ENCODE results near the gene NRXN3.
"Not testable (repeated sequence)": the region's sequence is repeated elsewhere in the genome, so short reads cannot be mapped to it uniquely, and the experiment has no call there.

Gene NRXN3

DNA sequence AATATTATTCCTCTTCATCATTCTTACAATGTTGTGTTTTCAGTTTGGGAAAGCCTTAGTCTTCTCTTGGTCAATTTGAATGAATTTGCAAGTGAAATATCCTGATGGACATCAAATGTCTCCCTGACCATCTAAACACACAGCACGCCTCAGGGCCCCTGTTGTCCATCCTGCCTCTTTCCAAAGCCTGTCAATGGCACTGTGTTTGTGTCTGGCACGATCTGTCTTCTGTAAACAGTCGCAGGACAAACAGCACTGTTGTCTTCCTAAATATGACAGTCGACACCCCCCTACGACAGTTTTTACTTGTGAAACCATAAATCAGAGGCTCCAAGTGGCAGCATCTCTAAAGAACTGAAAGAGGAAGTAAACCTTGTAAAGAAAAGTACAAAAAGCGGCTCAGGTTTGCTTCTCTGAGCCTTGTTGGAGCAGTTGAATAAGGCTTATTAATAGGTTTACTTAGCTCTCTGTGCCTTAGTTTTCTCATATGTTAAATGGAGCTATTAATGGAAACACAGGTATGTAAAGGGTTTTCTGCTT, 285.8 kb downstream of the NRXN3 start:
- no peak overlapping the region for H3K4me3 Mint-ChIP-seq
- H3K27me3 Mint-ChIP-seq = no peaks in the 10 kb centered on the region
- no peaks in the 10 kb centered on the region for H3K4me1 Mint-ChIP-seq (ENCODE audit: low read depth)
- no peak overlapping the region for H3K27ac Mint-ChIP-seq
- no peaks in the 10 kb centered on the region for H3K36me3 Mint-ChIP-seq (ENCODE audit: low read depth)
- no peaks in the 10 kb centered on the region for H3K9me3 Mint-ChIP-seq

DNA sequence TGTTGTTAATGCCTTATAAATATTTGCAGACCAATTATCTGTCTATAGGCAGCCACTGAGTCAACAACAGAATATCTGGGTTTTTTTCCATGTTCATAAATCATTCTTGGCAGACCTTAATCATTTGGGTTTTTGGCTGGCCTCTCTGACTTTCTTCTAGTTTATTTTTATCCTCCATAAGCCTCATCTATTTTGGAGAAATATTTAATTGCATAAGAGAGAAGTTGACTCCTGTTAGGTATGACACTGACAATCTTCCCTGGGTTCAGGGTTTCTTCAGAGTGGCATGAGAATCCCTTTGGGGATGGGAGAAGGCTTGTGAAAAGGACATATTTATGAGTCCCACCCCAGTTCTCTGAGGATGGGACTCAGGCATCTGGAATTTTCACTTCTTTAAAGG, 299.8 kb downstream of the NRXN3 start:
- H3K4me3 Mint-ChIP-seq = no peak overlapping the region
- no peaks in the 10 kb centered on the region for H3K4me1 Mint-ChIP-seq (ENCODE audit: low read depth)
- H3K27me3 Mint-ChIP-seq = no peaks in the 10 kb centered on the region
- H3K9me3 Mint-ChIP-seq = peaks cover 7% of the 10 kb centered on the region
- no peaks in the 10 kb centered on the region for H3K36me3 Mint-ChIP-seq (ENCODE audit: low read depth)
- H3K27ac Mint-ChIP-seq = no peak overlapping the region

DNA sequence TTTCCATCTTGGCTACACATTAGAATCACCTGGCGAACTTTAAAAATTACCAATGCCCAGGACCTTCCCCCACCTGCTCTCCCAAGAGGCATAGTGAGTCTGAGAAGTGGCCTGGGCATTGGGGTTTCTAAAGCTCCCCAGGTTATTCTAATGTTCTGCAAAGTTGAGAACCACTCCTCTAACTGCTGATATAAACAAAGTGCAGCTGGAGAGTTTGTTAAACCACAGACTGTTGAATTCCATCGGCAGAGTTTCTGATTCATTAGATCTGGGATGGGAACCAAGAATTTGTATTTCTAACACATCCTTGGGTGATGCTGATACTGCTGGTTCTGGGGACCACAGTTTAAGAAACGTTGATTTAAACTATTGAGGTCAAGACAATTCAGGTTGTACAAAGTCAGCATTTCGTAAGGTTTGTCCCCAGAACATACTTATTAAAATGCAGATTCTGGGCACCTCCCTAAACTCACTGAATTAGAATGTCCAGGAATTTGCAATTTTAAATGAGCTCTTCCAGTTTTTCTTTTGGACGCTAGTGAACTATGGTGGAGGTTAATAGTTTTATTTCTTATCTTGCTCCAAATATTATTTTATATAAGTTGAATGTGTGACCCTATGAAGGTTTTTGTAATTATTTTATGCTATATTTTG, 309.1 kb downstream of the NRXN3 start:
- Mint-ChIP-seq H3K27me3 (peaks cover 7% of the 10 kb centered on the region), H3K4me3 (no peak overlapping the region), H3K9me3 (no peaks in the 10 kb centered on the region), H3K4me1 (ENCODE audit: low read depth) (no peaks in the 10 kb centered on the region), H3K27ac (no peak overlapping the region), H3K36me3 (ENCODE audit: low read depth) (no peaks in the 10 kb centered on the region)

DNA sequence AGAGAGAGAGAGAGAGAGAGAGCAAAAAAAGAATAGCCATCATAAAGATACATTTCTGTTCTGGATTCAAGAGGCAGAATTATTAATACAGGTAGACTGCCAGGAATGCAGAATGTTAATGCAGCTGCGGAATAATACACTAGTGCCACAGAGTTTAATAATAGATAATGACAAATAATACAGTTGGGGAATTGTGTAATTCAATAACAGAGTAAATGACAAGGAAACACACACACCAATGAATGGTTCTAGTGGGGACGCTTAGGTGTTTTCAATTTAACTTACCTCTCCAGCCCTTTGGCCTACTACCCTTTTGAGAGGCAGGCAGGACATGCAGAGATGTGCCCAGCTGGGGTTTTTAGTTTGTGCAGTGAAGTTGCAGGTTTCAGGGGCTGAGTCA, 313.9 kb downstream of the NRXN3 start:
- Mint-ChIP-seq H3K4me1 (ENCODE audit: low read depth) (no peaks in the 10 kb centered on the region), H3K27ac (no peak overlapping the region), H3K9me3 (no peaks in the 10 kb centered on the region), H3K27me3 (peaks cover 4% of the 10 kb centered on the region), H3K36me3 (ENCODE audit: low read depth) (no peaks in the 10 kb centered on the region), H3K4me3 (no peak overlapping the region)

DNA sequence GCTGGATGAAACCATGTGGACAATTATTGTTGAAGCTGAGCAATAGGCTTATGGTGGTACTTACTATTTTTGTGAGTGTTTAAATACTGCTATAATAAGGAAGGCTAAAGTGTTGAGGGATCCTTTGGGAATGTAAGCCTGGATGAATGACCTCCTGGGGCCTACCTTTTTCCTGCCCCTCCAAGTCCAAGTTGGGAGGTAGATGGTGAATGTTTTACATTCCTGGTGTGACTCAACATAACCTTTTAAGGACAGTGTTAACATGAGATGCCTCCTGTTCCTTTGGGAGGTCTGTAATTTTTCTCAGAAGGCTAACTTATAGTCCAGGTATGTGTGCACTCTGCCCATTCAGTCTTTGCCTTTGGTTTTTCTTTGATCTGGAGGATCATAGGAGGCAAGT, 315.9 kb downstream of the NRXN3 start:
- H3K4me1 Mint-ChIP-seq (ENCODE audit: low read depth) = no peaks in the 10 kb centered on the region
- no peaks in the 10 kb centered on the region for H3K9me3 Mint-ChIP-seq
- H3K27ac Mint-ChIP-seq = no peak overlapping the region
- H3K36me3 Mint-ChIP-seq (ENCODE audit: low read depth) = no peaks in the 10 kb centered on the region
- H3K4me3 Mint-ChIP-seq = no peak overlapping the region
- H3K27me3 Mint-ChIP-seq = no peaks in the 10 kb centered on the region

DNA sequence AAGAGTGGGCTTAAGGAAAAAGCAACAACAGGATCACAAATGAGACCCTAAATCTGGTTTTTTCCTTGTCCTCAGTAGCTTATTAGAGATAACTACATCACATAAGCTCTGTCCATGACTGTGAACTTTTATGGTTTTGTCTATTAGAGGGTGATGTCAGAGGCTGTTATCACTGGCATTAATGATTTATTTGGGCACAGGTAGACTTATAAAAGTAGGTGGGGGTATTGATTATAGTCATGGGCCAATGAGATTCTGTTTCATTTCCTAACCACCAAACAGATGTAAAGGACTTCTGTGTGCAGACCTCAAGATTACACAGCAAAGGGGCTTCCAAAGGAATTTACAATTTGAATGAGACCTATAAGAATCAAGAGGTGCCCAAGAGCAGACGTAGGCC, 316.4 kb downstream of the NRXN3 start:
- Mint-ChIP-seq H3K4me3 (no peak overlapping the region), H3K4me1 (ENCODE audit: low read depth) (no peaks in the 10 kb centered on the region), H3K36me3 (ENCODE audit: low read depth) (no peaks in the 10 kb centered on the region), H3K27ac (no peak overlapping the region), H3K9me3 (no peaks in the 10 kb centered on the region), H3K27me3 (no peaks in the 10 kb centered on the region)

DNA sequence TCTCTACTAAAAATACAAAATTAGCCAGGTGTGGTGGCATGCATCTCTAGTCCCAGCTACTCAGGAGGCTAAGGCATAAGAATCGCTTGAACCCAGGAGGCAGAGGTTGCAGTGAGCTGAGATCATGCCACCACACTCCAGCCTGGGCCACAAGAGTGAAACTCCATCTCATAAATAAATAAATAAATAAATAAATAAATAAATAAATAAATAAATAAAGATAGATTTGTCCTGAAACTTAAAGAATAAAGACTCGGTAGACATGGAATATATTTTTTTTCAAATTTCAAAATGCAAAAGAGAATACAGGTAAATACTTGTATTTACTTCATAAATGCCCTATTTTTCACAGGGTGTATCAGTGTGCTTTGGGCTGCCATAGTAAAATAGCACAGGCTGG, 317.4 kb downstream of the NRXN3 start:
- H3K9me3 Mint-ChIP-seq; H3K27me3 Mint-ChIP-seq; H3K4me3 Mint-ChIP-seq; H3K27ac Mint-ChIP-seq; H3K36me3 Mint-ChIP-seq (ENCODE audit: low read depth); H3K4me1 Mint-ChIP-seq (ENCODE audit: low read depth): not testable (repeated sequence)

DNA sequence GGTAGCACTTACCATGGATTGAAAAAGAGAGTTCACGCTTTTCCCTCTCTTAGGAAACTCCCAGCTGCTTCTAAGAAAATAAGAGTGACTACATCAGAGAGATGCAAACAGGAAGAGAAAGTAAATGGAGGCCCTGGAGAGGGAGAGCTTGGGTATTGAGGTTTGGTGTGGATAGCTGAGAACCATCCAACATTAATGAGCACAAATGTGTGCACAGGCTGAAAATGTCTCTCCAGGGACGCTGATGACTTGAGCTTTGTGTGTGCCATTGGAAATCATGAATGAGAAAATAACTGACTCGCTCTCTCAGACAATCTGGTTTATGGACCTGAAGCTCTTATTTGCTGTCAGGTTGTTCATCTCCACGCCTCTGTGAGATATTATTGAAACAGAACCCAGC, 318.8 kb downstream of the NRXN3 start:
- Mint-ChIP-seq H3K27ac (no peak overlapping the region), H3K9me3 (no peaks in the 10 kb centered on the region), H3K4me3 (no peak overlapping the region), H3K36me3 (ENCODE audit: low read depth) (no peaks in the 10 kb centered on the region), H3K4me1 (ENCODE audit: low read depth) (no peaks in the 10 kb centered on the region), H3K27me3 (no peaks in the 10 kb centered on the region)

DNA sequence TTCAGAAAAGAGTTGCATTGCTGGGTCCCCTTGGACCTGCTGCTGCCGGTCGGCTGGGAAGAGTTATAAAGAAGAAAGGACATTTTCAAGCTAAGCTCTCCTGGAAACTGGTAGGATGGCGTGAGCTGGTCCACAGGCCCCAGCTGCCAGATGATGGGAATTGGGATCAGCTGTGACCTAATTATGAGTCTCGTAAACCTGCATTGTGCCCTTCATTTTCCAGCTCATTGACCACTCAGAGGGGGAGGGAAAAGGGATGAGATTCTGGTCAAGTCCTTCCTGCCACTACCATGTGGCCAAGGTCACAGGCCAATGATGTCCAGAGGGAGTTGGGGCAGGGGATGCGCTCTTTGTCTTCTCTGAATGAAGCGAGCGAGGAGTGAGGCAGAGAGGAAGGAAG, 320.9 kb downstream of the NRXN3 start:
- Mint-ChIP-seq H3K27ac (no peak overlapping the region), H3K4me1 (ENCODE audit: low read depth) (no peaks in the 10 kb centered on the region), H3K4me3 (no peak overlapping the region), H3K9me3 (no peaks in the 10 kb centered on the region), H3K36me3 (ENCODE audit: low read depth) (no peaks in the 10 kb centered on the region), H3K27me3 (no peaks in the 10 kb centered on the region)

DNA sequence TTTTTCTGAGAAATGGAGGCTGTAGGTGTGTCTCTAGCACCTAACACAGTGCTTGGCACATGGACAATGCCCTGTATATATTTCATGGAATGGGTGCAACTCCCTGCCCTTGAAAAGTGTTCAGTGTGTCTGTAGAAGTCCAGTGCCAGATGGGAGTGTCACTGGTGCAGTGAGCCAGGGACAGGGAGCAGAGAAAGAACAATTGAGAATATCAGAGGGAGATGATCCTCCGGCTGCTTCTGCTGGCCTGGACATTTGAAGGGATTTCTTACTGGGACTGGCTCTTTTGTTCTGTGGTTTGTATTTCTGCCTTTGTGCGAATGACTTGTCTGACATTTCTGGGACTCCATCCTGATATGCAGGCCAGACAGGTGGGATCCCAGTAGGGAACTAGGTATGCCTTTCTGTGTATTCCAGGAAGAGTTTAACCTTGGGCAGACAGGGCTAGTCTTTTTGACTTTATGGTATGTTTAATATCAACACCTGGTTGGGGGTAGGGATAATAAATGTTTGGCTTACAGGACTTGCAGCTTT, 328.0 kb downstream of the NRXN3 start:
- Mint-ChIP-seq H3K27ac (no peak overlapping the region), H3K36me3 (ENCODE audit: low read depth) (no peaks in the 10 kb centered on the region), H3K27me3 (no peaks in the 10 kb centered on the region), H3K4me1 (ENCODE audit: low read depth) (no peaks in the 10 kb centered on the region), H3K9me3 (no peaks in the 10 kb centered on the region), H3K4me3 (no peak overlapping the region)

DNA sequence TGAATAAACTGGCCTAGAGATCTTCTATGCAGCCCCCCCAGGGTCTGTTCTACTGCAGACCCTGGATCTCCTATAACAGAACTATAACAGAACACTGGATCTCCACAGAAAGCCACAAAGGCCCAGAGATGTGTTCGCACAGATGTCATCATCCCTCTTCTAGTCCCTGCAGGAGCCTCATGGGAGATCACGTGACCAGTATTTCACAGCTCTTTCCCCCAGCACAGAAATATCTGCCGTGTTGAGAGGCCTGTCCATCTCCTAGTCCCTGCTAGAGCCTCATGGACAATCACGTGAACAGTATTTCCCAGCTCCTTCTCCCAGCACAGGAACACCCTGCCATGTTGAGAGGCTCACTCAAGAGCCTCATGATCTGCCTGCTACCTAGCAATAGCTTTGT, 331.7 kb downstream of the NRXN3 start:
- no peaks in the 10 kb centered on the region for H3K4me1 Mint-ChIP-seq (ENCODE audit: low read depth)
- H3K27ac Mint-ChIP-seq = no peak overlapping the region
- no peaks in the 10 kb centered on the region for H3K9me3 Mint-ChIP-seq
- no peak overlapping the region for H3K4me3 Mint-ChIP-seq
- H3K36me3 Mint-ChIP-seq (ENCODE audit: low read depth) = no peaks in the 10 kb centered on the region
- no peaks in the 10 kb centered on the region for H3K27me3 Mint-ChIP-seq

DNA sequence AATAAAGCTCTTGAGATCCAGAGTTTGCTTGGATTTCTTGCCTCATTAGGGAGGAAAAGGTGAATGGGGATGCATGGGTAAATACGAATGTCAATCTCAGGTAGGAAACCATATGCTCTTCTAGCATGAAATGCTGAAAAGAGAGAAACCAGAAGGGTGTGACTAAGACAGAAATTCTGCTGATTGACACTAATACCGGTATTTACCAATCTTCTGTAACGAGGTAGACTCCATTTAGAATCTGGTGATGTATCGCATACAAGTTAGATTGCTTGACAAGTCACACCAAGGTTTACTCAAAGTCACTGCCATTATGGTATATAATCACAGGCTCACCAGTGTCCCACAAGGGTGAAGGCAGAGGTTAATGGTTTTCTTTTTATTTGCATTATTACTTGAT, 337.9 kb downstream of the NRXN3 start:
- H3K27ac Mint-ChIP-seq = no peak overlapping the region
- H3K36me3 Mint-ChIP-seq (ENCODE audit: low read depth) = no peaks in the 10 kb centered on the region
- no peaks in the 10 kb centered on the region for H3K27me3 Mint-ChIP-seq
- H3K4me1 Mint-ChIP-seq (ENCODE audit: low read depth) = no peaks in the 10 kb centered on the region
- no peaks in the 10 kb centered on the region for H3K9me3 Mint-ChIP-seq
- no peak overlapping the region for H3K4me3 Mint-ChIP-seq

DNA sequence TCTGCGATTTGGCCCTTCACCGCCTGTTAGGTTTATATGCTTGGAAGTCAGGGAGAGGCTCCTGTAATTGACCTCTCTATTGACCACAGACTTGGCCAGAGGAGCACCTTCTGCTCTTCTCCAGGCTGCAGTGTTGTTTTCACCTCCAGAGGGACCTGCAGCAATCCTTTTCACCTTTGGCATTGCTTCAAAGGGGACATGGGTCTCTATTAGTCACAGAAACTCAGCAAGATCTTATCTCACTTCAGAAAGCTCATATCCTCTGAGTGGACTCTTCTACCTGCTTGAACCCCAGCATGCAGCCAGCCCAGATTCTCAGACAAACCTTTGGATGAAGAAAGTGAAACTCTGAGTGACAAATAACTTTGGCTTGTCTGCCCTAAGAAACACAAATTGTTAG, 339.3 kb downstream of the NRXN3 start:
- Mint-ChIP-seq H3K9me3 (no peaks in the 10 kb centered on the region), H3K4me1 (ENCODE audit: low read depth) (no peaks in the 10 kb centered on the region), H3K27ac (no peak overlapping the region)

DNA sequence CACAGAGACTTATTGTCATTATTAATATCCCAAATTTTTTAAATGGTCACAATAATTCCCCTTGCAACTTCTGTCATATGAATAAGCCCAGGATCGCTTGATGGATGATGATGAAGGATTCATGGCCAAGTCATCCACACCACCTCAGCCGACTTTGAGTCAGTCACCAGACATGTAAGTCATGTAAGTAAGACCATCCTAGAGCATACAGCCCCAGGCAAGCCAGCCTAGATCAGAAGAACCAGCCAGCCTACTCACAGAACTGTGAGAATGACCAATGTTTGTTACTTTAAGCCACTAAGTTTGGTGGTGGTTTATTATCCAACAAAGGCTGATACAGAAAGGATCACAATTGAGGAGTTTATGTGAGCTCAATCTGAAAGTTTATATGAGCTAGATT, 341.8 kb downstream of the NRXN3 start:
- no peak overlapping the region for H3K27ac Mint-ChIP-seq
- no peaks in the 10 kb centered on the region for H3K9me3 Mint-ChIP-seq
- H3K27me3 Mint-ChIP-seq = no peaks in the 10 kb centered on the region
- no peaks in the 10 kb centered on the region for H3K36me3 Mint-ChIP-seq (ENCODE audit: low read depth)
- H3K4me1 Mint-ChIP-seq (ENCODE audit: low read depth) = no peaks in the 10 kb centered on the region
- H3K4me3 Mint-ChIP-seq = no peak overlapping the region

More for the DNA sequence above, 339.3 kb downstream of the NRXN3 start:
- Mint-ChIP-seq H3K4me3 (no peak overlapping the region), H3K27me3 (no peaks in the 10 kb centered on the region), H3K36me3 (ENCODE audit: low read depth) (no peaks in the 10 kb centered on the region)

DNA sequence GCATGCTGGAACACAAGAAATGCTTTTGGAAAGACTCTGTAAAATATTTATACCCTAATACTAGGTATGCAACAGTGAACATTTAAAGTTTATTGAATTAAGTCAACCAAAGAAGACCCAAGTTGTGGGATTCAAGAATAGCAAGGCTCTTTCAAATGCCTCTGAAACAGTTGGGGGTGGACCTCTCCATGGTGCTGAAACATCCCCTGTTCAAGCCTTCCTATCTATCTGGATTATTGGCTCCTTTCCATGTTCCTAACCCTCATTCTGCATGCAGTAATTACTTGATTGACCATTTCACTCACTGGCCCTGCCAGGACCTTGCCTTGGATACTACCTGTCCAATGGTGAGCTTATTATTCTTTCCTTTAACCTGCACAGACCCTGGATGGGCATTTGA, 349.7 kb downstream of the NRXN3 start:
- Mint-ChIP-seq H3K4me1 (ENCODE audit: low read depth) (no peaks in the 10 kb centered on the region), H3K4me3 (no peak overlapping the region), H3K27me3 (no peaks in the 10 kb centered on the region), H3K36me3 (ENCODE audit: low read depth) (no peaks in the 10 kb centered on the region), H3K27ac (no peak overlapping the region), H3K9me3 (no peaks in the 10 kb centered on the region)

DNA sequence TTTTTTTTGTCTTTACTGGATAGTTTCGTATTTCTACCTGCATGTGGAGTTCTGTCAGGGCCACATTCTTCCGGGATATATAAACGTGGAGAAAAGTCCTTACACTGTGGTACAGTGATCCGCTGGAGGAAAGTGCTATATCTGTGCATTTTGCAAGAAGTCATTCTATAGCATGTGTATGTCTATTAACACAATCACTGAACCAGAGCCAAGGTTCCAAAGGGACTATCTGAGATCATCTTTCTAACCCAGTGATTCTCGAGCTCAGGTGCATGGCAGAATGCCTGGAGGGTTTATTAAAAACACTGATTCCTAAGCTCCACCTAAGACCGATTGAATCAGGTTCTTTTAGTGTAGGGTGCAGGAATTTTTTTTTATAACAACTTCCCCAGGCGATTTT, 354.0 kb downstream of the NRXN3 start:
- H3K27me3 Mint-ChIP-seq = no peaks in the 10 kb centered on the region
- H3K4me3 Mint-ChIP-seq = no peak overlapping the region
- H3K27ac Mint-ChIP-seq = no peak overlapping the region
- H3K4me1 Mint-ChIP-seq (ENCODE audit: low read depth) = no peaks in the 10 kb centered on the region
- H3K9me3 Mint-ChIP-seq = no peaks in the 10 kb centered on the region
- no peaks in the 10 kb centered on the region for H3K36me3 Mint-ChIP-seq (ENCODE audit: low read depth)
